Astrocyte of the cerebellum (primary cell): ENCODE data around the gene AMPD3.

Experiments used
- DNase-seq: peaks from one replicate; pipeline ENCODE4 v3.0.0-alpha.2; 2011; ENCODE audit warnings: low read depth
- H3K4me3 ChIP-seq: 2 replicates; pipeline ENCODE4 v1.5.1; 2011; ENCODE audit warnings: mild to moderate bottlenecking, low read depth, low read length, moderate library complexity
- CTCF ChIP-seq: IDR thresholded peaks from 2 replicates; pipeline ENCODE4 v1.5.1; 2012; ENCODE audit warnings: low read length, low read depth, moderate library complexity, mild to moderate bottlenecking; ENCODE audit errors: missing control alignments
- in situ Hi-C: cut with HindIII; loops from 2 replicates; pipeline ENCODE4 v1.10.0; 2017; ENCODE audit warnings: low sequenced_read_pairs

AMPD3 gene

GRCh38 chr11:10556590-10556989 is 101.5 kb downstream of the AMPD3 start:
- in situ Hi-C loops, result no loop called here
- no peak for TF ChIP-seq CTCF
- no peak overlapping the region for H3K4me3 ChIP-seq
- no peak for DNase-seq
